HG03135 (cell line): ENCODE measurements around the gene NIPAL1.
"Not testable (repeated sequence)": the region's sequence is repeated elsewhere in the genome, so short reads cannot be mapped to it uniquely, and the experiment has no call there.

Source experiments
- ATAC-seq: cut with Tn5 transposase; IDR thresholded peaks from one replicate; pipeline ENCODE4 v1.9.1; 2021; ENCODE audit warnings: mild to moderate bottlenecking, moderate library complexity; ENCODE audit not compliant: unreplicated experiment

The NIPAL1 gene

GRCh38 chr4:48016141-48017107 is at the start of gene NIPAL1, which contains the start of gene CNGA1:
Gene NIPAL1, plus strand, starts transcription at chr4:48016772. Its CDS starts 68 bp downstream, at chr4:48016840.
Gene CNGA1, minus strand, starts transcription at chr4:48016681. Its CDS starts 63,992 bp downstream, at chr4:47952689.
- peak; percentile 74 for ATAC-seq

GRCh38 chr4:47968847-47969246 is 47.7 kb upstream of the NIPAL1 start:
- ATAC-seq, result no peak

GRCh38 chr4:47972181-47972580 is 44.4 kb upstream of the NIPAL1 start:
- ATAC-seq, result no peak

GRCh38 chr4:47972721-47973120 is 43.9 kb upstream of the NIPAL1 start:
- ATAC-seq, result no peak

- ATAC-seq, result no peak
Measured at GRCh38 chr4:47974566-47974965, 42.0 kb upstream of the NIPAL1 start.

GRCh38 chr4:47990145-47990544 is 26.4 kb upstream of the NIPAL1 start:
- no peak for ATAC-seq

- ATAC-seq, result not testable (repeated sequence)
Measured at GRCh38 chr4:47992475-47992874, 24.1 kb upstream of the NIPAL1 start.

GRCh38 chr4:47996021-47996420 is 20.6 kb upstream of the NIPAL1 start:
- ATAC-seq, result no peak

- ATAC-seq, result no peak
Measured at GRCh38 chr4:48002267-48002666, 14.3 kb upstream of the NIPAL1 start.

GRCh38 chr4:48003568-48003967 is 13.0 kb upstream of the NIPAL1 start:
- ATAC-seq, result not testable (repeated sequence)

- no peak for ATAC-seq
Measured at GRCh38 chr4:48005781-48006180, 10.8 kb upstream of the NIPAL1 start.

GRCh38 chr4:48008021-48008596 is 8.5 kb upstream of the NIPAL1 start:
- no peak for ATAC-seq

- not testable (repeated sequence) for ATAC-seq
Measured at GRCh38 chr4:48010906-48011305, 5.7 kb upstream of the NIPAL1 start.

- ATAC-seq, result no peak
Measured at GRCh38 chr4:48011722-48012121, 4.8 kb upstream of the NIPAL1 start.

GRCh38 chr4:48012824-48013223 is 3.7 kb upstream of the NIPAL1 start:
- ATAC-seq, result no peak

- ATAC-seq, result no peak
Measured at GRCh38 chr4:48015216-48015615, 1.4 kb upstream of the NIPAL1 start.

- no peak for ATAC-seq
Measured at GRCh38 chr4:48015678-48016077, 894 bp upstream of the NIPAL1 start.

- no peak for ATAC-seq
Measured at GRCh38 chr4:48017108-48017571, 568 bp downstream of the NIPAL1 start.

- no peak for ATAC-seq
Measured at GRCh38 chr4:48018112-48018511, 1.5 kb downstream of the NIPAL1 start.

- ATAC-seq, result no peak
Measured at GRCh38 chr4:48021100-48021499, 4.5 kb downstream of the NIPAL1 start.

- no peak for ATAC-seq
Measured at GRCh38 chr4:48022192-48022799, 5.7 kb downstream of the NIPAL1 start.
